K562 (cell line): Measurements from ENCODE around the gene RSPH9. TPM values are rescaled to one million over a fixed set of nuclear protein-coding genes. Genes with fewer than 3 reads are reported as not detected.

Source experiments
- ADNP ChIP-seq: fragments of 200-800 bp; sonication (Bioruptor generic); IDR thresholded peaks from 2 replicates; pipeline ENCODE4 v1.6.1; 2016; ENCODE audit warnings: missing genetic modification characterization, missing compliant biosample characterization
- CHD4 ChIP-seq: fragments of 200-600 bp; sonication (generic); IDR thresholded peaks from 3 replicates; pipeline ENCODE4 v1.6.1; 2012; ENCODE audit warnings: low read depth, mild to moderate bottlenecking, mixed read lengths, low read length, inconsistent platforms; ENCODE audit not compliant: insufficient read depth, insufficient replicate concordance, poor library complexity, severe bottlenecking
- EHMT2 ChIP-seq: fragments of 450-650 bp; IDR thresholded peaks from 2 replicates; pipeline ENCODE4 v1.6.1; 2018; ENCODE audit warnings: antibody characterized with exemption
- ELF1 ChIP-seq: fragments of 200-800 bp; sonication (Bioruptor generic); IDR thresholded peaks from 2 replicates; pipeline ENCODE4 v1.6.1; 2016; ENCODE audit warnings: missing genetic modification characterization, missing compliant biosample characterization
- FOXA3 ChIP-seq, 2 experiments: fragments of 450-650 bp in 1 of 2; sonication (generic) in 1 of 2; formaldehyde crosslinking; IDR thresholded peaks in 1 of 2; conservative IDR thresholded peaks in 1 of 2; 2 replicates each; pipeline versions ENCODE4 v1.4.0 to v1.8.0; 2020 to 2022; ENCODE audit warnings: mild to moderate bottlenecking in 2 of 2, missing genetic modification reagents in 1 of 2
- FOXM1 ChIP-seq, 2 experiments: fragments of 450-650 bp in 1 of 2; sonication (generic) in 1 of 2; formaldehyde crosslinking in 1 of 2; IDR thresholded peaks; 2 replicates each; pipeline versions ENCODE4 v1.6.1 to v1.9.0; 2017 to 2022; ENCODE audit warnings: low read depth in 2 of 2, mild to moderate bottlenecking in 2 of 2, missing genetic modification reagents in 1 of 2, moderate library complexity in 1 of 2
- NFIC ChIP-seq: fragments of 450-650 bp; IDR thresholded peaks from 2 replicates; pipeline ENCODE4 v1.6.1; 2017; ENCODE audit warnings: mild to moderate bottlenecking, inconsistent platforms
- RCOR1 ChIP-seq, 2 experiments: IDR thresholded peaks; 2 replicates each; pipeline ENCODE4 v1.6.1; 2012; ENCODE audit warnings: low read depth in 2 of 2, low read length in 2 of 2, borderline replicate concordance in 1 of 2, improper control_type of control experiment in 1 of 2
- SOX6 ChIP-seq: fragments of 450-650 bp; IDR thresholded peaks from 2 replicates; pipeline ENCODE4 v1.6.1; 2014; ENCODE audit warnings: mild to moderate bottlenecking
- SRSF9 ChIP-seq: fragments of 200-400 bp; formaldehyde crosslinking; IDR thresholded peaks from 2 replicates; pipeline ENCODE4 v1.6.1; 2017; ENCODE audit warnings: low read depth, low read length, borderline replicate concordance
- polyA plus RNA-seq, 8 experiments: library from polyadenylated mRNA; depleted of rRNA in 4 of 8; stranded (reverse) in 5 of 8; unstranded in 3 of 8; fragments of >200 nt; fragmentation: Nextera tagmentation in 2 of 8; fragmentation: Illumina TruSeq in 1 of 8; extraction: Ambion mirVana in 2 of 8; extraction: Trizol in 1 of 8; gene quantifications; 2 replicates each; pipeline versions ENCODE4 v1.2.1 to v1.2.3, GENCODE V29; 2011 to 2014; ENCODE audit warnings: inconsistent platforms in 1 of 8, missing spikeins in 1 of 8
- total RNA-seq, 7 experiments: library from RNA; depleted of rRNA in 6 of 7; stranded (reverse); fragments of >200 nt in 6 of 7; fragmentation: Illumina TruSeq in 2 of 7; extraction: Trizol in 2 of 7; gene quantifications; 2 replicates each; pipeline versions ENCODE4 v1.2.1 to v1.2.3, GENCODE V29; 2011 to 2021; ENCODE audit warnings: low replicate concordance in 1 of 7
- TF ChIP-seq, protein P1 (sequence below), 2 experiments: fragments of 150-350 bp in 1 of 2; IDR thresholded peaks; 2 replicates each; pipeline ENCODE4 v1.6.1; 2012 to 2016; ENCODE audit warnings: low read depth in 2 of 2, low read length in 2 of 2, mild to moderate bottlenecking in 1 of 2, moderate library complexity in 1 of 2
- TF ChIP-seq, protein P2 (sequence below): fragments of 250-450 bp; sonication (Bioruptor Pico); IDR thresholded peaks from 2 replicates; pipeline ENCODE4 v1.9.0; 2021; ENCODE audit warnings: mild to moderate bottlenecking

RSPH9 gene
- total and polyA plus RNA-seq, 9 of the 15 experiments (the other 6 are each of a cell fraction or from before 2014, with no cell fraction given): 0.05 to 0.60 (median 0.39) TPM; not detected in 6

DNA sequence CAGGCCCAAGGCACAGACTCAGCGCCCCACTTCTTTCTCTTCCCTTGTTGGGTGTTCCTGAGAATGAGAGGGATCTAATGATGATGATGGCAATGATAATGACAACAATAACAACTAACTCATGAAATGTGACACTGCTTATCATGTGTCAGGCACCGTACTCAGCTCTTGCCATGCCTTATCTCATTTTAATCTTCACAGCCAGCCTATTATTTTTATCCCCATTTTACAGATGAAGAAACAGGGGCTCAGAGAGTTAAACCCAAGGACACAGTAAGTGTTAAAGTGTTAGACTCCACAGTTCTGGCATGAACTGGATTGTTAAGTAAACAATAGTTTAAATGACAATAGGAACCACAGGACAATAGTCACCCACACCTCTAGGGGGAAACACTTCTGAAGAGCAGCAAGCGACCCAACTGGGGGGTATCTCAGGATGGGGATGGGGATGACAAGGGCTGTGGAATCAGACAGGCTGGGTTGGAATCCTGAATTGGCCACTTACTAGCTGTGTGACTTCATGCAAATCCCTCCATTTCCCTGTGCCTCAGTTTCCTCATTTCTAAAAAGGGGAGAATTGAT, 12.5 kb downstream of the RSPH9 start (continued):
- TF ChIP-seq, protein P1, sequence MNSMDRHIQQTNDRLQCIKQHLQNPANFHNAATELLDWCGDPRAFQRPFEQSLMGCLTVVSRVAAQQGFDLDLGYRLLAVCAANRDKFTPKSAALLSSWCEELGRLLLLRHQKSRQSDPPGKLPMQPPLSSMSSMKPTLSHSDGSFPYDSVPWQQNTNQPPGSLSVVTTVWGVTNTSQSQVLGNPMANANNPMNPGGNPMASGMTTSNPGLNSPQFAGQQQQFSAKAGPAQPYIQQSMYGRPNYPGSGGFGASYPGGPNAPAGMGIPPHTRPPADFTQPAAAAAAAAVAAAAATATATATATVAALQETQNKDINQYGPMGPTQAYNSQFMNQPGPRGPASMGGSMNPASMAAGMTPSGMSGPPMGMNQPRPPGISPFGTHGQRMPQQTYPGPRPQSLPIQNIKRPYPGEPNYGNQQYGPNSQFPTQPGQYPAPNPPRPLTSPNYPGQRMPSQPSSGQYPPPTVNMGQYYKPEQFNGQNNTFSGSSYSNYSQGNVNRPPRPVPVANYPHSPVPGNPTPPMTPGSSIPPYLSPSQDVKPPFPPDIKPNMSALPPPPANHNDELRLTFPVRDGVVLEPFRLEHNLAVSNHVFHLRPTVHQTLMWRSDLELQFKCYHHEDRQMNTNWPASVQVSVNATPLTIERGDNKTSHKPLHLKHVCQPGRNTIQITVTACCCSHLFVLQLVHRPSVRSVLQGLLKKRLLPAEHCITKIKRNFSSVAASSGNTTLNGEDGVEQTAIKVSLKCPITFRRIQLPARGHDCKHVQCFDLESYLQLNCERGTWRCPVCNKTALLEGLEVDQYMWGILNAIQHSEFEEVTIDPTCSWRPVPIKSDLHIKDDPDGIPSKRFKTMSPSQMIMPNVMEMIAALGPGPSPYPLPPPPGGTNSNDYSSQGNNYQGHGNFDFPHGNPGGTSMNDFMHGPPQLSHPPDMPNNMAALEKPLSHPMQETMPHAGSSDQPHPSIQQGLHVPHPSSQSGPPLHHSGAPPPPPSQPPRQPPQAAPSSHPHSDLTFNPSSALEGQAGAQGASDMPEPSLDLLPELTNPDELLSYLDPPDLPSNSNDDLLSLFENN (IDR thresholded peaks at IDR 0.05; ENCODE audit: low read depth in 2 of 2, low read length in 2 of 2): no peak
- TF ChIP-seq, protein P2, sequence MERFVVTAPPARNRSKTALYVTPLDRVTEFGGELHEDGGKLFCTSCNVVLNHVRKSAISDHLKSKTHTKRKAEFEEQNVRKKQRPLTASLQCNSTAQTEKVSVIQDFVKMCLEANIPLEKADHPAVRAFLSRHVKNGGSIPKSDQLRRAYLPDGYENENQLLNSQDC (CRISPR knock-in tag): no peak
- peak in 1 of 2 experiments; percentile 32; a peak in 1 of 4 replicates for TF ChIP-seq RCOR1 (IDR thresholded peaks at IDR 0.05; ENCODE audit: borderline replicate concordance in 1 of 2, low read depth in 2 of 2, low read length in 2 of 2)
- TF ChIP-seq CHD4: peak; percentile 55
- peak; percentile 72 for TF ChIP-seq ADNP
- TF ChIP-seq SOX6: 0 out of 2 replicates have a peak, but pooled peaks have one; percentile 37
- TF ChIP-seq NFIC: no peak
- no peak for TF ChIP-seq EHMT2
- TF ChIP-seq FOXA3 (CRISPR knock-in tag; conservative IDR thresholded peaks at IDR 0.05 in 1 of 2, IDR thresholded peaks at IDR 0.05 in 1 of 2): 0 out of 4 replicates have a peak, but pooled peaks of 1 of the 2 experiments have one; percentile 17
- no peak for TF ChIP-seq ELF1 (tag)
- no peak for TF ChIP-seq SRSF9
- no peak for TF ChIP-seq FOXM1 (IDR thresholded peaks at IDR 0.05; ENCODE audit: low read depth)
- no peak for TF ChIP-seq FOXM1 (CRISPR knock-in tag; IDR thresholded peaks at IDR 0.05; ENCODE audit: low read depth)
